ENCODE measurements around the gene PHF21A.

DNA sequence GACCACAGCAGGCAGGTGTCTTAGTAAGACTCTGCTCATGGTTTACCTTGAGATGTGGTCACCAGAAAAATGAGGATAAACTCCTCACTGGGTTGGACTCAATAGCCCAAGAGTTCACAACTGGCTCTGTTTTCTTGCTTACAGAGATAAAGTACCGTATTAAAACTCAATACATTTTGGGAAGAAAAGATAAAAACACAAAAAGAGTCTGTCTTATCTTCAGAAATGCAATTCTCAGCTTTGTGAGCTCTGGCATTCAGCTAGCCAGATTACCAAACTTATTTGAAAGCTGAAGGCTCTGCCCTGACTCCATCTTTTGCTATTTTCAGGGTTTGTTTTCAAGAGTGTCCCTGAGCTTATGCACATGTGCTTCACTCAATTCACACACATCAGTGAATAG is 75.4 kb downstream of the PHF21A start:
- TF ChIP-seq ZBTB40 (IDR thresholded peaks at IDR 0.05; ENCODE audit: borderline replicate concordance): no peak
- TF ChIP-seq, protein P1, sequence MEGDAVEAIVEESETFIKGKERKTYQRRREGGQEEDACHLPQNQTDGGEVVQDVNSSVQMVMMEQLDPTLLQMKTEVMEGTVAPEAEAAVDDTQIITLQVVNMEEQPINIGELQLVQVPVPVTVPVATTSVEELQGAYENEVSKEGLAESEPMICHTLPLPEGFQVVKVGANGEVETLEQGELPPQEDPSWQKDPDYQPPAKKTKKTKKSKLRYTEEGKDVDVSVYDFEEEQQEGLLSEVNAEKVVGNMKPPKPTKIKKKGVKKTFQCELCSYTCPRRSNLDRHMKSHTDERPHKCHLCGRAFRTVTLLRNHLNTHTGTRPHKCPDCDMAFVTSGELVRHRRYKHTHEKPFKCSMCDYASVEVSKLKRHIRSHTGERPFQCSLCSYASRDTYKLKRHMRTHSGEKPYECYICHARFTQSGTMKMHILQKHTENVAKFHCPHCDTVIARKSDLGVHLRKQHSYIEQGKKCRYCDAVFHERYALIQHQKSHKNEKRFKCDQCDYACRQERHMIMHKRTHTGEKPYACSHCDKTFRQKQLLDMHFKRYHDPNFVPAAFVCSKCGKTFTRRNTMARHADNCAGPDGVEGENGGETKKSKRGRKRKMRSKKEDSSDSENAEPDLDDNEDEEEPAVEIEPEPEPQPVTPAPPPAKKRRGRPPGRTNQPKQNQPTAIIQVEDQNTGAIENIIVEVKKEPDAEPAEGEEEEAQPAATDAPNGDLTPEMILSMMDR (IDR thresholded peaks at IDR 0.05 in 2 of 3, conservative IDR thresholded peaks at IDR 0.05 in 1 of 3; ENCODE audit: control insufficient read depth in 2 of 3, extremely low read depth in 1 of 3, insufficient read depth in 1 of 3, low read depth in 3 of 3, low read length in 3 of 3): no peak
- TF ChIP-seq YY1 (IDR thresholded peaks at IDR 0.05; ENCODE audit: low read depth, low read length): no peak
- TF ChIP-seq POLR2A (IDR thresholded peaks at IDR 0.05; ENCODE audit: low read depth, low read length): no peak

Measured in GM12878 (cell line).